GM13976 (cell line): ENCODE results near the gene MPP1.

Experiments
- DNase-seq: peaks from one replicate; pipeline ENCODE4 v3.0.0; 2012; ENCODE audit warnings: low spot score
- CTCF ChIP-seq: IDR thresholded peaks from 2 replicates; pipeline ENCODE4 v1.5.1; 2012; ENCODE audit warnings: borderline replicate concordance, mild to moderate bottlenecking; ENCODE audit not compliant: insufficient read depth; ENCODE audit errors: extremely low read depth, missing control alignments, control extremely low read depth
- in situ Hi-C: fragments of 300-500 bp; cut with MboI; formaldehyde crosslinking; loops from one replicate; pipeline ENCODE4 v1.12.0; 2022; ENCODE audit warnings: low sequenced_read_pairs, mixed read lengths, inconsistent platforms; ENCODE audit not compliant: unreplicated experiment

The MPP1 gene

GRCh38 chrX:154775419-154776349, 29.6 kb downstream of the MPP1 start:
- no peak for TF ChIP-seq CTCF
- DNase-seq, result no peak
- in situ Hi-C loops, result no loop called here

- no peak for TF ChIP-seq CTCF
- DNase-seq, result no peak
- in situ Hi-C loops, result no loop called here
Observed at GRCh38 chrX:154774622-154775021, 30.7 kb downstream of the MPP1 start.

- no peak for TF ChIP-seq CTCF
- peak; percentile 93 for DNase-seq
- in situ Hi-C loops, result no loop called here
Observed at GRCh38 chrX:154762537-154763296, 42.6 kb downstream of the MPP1 start, which contains the start of gene DKC1. TSS of gene DKC1 (plus strand) at chrX:154762864. CDS start at chrX:154762966, 102 bp downstream.

GRCh38 chrX:154761977-154762536, 43.2 kb downstream of the MPP1 start:
- in situ Hi-C loops, result no loop called here
- no peak for DNase-seq
- no peak for TF ChIP-seq CTCF

DNA sequence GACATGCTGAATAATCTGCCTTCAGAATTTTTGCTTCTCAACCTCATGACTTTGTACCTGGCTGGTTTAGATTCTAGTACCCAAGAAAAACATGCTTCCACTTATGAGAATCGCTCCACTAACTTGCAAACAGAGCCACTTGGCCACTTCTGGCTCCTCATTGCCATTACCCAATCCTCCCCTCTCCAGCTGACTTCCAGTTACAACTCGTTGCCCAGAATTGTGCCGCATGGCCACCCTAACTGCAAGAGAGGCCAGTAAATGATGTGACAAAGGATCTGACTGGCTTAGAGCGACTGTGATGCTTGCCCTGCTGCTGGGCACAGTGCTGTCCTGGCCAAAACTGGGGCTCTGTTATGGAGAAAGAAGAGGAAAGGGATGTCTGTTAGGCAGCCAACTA, 46.6 kb downstream of the MPP1 start:
- in situ Hi-C loops, result no loop called here
- DNase-seq, result no peak

More for the DNA sequence above, 46.6 kb downstream of the MPP1 start:
- no peak for TF ChIP-seq CTCF
